Gastrocnemius medialis (tissue), 4 donors: ENCODE results near the gene ADAMTSL1.

Experiments
- CTCF ChIP-seq, 5 experiments: fragments of 450-650 bp in 3 of 5; fragments of 200-600 bp in 2 of 5; sonication (generic) in 2 of 5; IDR thresholded peaks in 4 of 5; conservative IDR thresholded peaks in 1 of 5; 1 replicate in 4 of 5; 2 replicates in 1 of 5; pipeline ENCODE4 v1.5.1; 2016 to 2019; ENCODE audit warnings: antibody characterized with exemption in 5 of 5, mild to moderate bottlenecking in 3 of 5, moderate library complexity in 3 of 5
- POLR2A ChIP-seq, 2 donors: fragments of 450-650 bp; IDR thresholded peaks; one replicate each; pipeline ENCODE4 v1.6.1; 2017; ENCODE audit warnings: antibody characterized with exemption in 2 of 2, mild to moderate bottlenecking in 2 of 2, moderate library complexity in 2 of 2

- TF ChIP-seq POLR2A (IDR thresholded peaks at IDR 0.05) (no peak), CTCF (IDR thresholded peaks at IDR 0.05 in 4 of 5, conservative IDR thresholded peaks at IDR 0.05 in 1 of 5) (no peak)
Observed at GRCh38 chr9:18699764-18700163, 225.8 kb downstream of the ADAMTSL1 start.
